Kidney (tissue), 14 donors: Measurements from ENCODE around the gene RANBP1. TPM values are rescaled to one million over a fixed set of nuclear protein-coding genes. Genes with fewer than 3 reads are reported as not detected.

Experiments
- DNase-seq, 5 donors: peaks; one replicate each; pipeline ENCODE4 v3.0.0-alpha.2; 2013 to 2020
- FAIRE-seq: peaks from 2 replicates; lab custom pipeline; 2012; peaks lifted over from hg19 to GRCh38; lab: Jason Lieb, UNC
- H3K27ac ChIP-seq, 2 donors: one replicate each; pipeline ENCODE4 v1.7.0; 2013; ENCODE audit warnings: low read depth in 2 of 2, low read length in 2 of 2, inconsistent platforms in 1 of 2
- H3K27me3 ChIP-seq: one replicate; pipeline ENCODE4 v1.7.1; 2013; ENCODE audit warnings: low read length, inconsistent platforms; ENCODE audit not compliant: control insufficient read depth, insufficient read depth
- H3K36me3 ChIP-seq, 3 donors: one replicate each; pipeline versions ENCODE4 v1.7.0 to v1.7.1; 2013; ENCODE audit warnings: low read length in 3 of 3, control low read depth in 1 of 3, inconsistent platforms in 1 of 3; ENCODE audit not compliant: insufficient read depth in 3 of 3, control insufficient read depth in 2 of 3
- H3K4me1 ChIP-seq, 3 donors: one replicate each; pipeline versions ENCODE4 v1.7.0 to v1.7.1; 2013; ENCODE audit warnings: low read length in 3 of 3, inconsistent platforms in 1 of 3, low read depth in 1 of 3; ENCODE audit not compliant: control insufficient read depth in 2 of 3, insufficient read depth in 2 of 3
- H3K4me3 ChIP-seq, 3 donors: one replicate each; pipeline versions ENCODE4 v1.7.0 to v1.8.1; 2013; ENCODE audit warnings: low read length in 3 of 3, control low read depth in 1 of 3, inconsistent platforms in 1 of 3
- H3K9ac ChIP-seq, 3 donors: one replicate each; pipeline versions ENCODE4 v1.7.0 to v1.7.1; 2013; ENCODE audit warnings: low read length in 3 of 3, control low read depth in 1 of 3, inconsistent platforms in 1 of 3
- H3K9me3 ChIP-seq, 3 donors: one replicate each; pipeline versions ENCODE4 v1.7.0 to v1.7.1; 2013; ENCODE audit warnings: low read length in 3 of 3, control low read depth in 1 of 3, inconsistent platforms in 1 of 3; ENCODE audit not compliant: control insufficient read depth in 2 of 3, insufficient read depth in 1 of 3
- CTCF ChIP-seq: IDR thresholded peaks from 3 replicates; pipeline ENCODE4 v1.5.1; 2012; ENCODE audit warnings: mild to moderate bottlenecking, moderate library complexity, borderline replicate concordance; ENCODE audit not compliant: insufficient read depth; ENCODE audit errors: extremely low read depth
- intact Hi-C: fragments of 100-400 bp; cut with DNase I; formaldehyde crosslinking; loops from one replicate; pipeline ENCODE4 v1.11.1; 2022
- polyA plus RNA-seq: library from polyadenylated mRNA; stranded (reverse); fragments of 350-450 nt; fragmentation: Illumina TruSeq; extraction: RNeasy Lipid Tissue Mini Kit (QIAGEN cat#74804); gene quantifications from one replicate; pipeline ENCODE4 v1.2.3, GENCODE V29; 2014; ENCODE audit warnings: low read depth, low replicate concordance; ENCODE audit not compliant: insufficient read depth
- total RNA-seq: library from RNA; stranded (reverse); fragmentation: NEBNext Ultra II Directional; extraction: Animal tissue kit (Norgen Biotek cat#: 25700); gene quantifications from one replicate; pipeline ENCODE4 v1.2.1, GENCODE V29; 2021
- donor health status: control.
- donor health status: control.
- donor health status: control.
- donor health status: control.
- donor health status: control.
- donor health status: DM: yes; HTN: yes; CAD: no.
- donor health status: Normal renal cell carcinoma (clear cell type).

Gene RANBP1
- total and polyA plus RNA-seq, 2 donors from 2014 or later: 67.2 to 80.5 TPM

- Histone ChIP-seq H3K4me1 (peaks cover 0 to 39% (median 7%) of the 10 kb centered on the region in 3 donors), H3K9me3 (no peaks in the 10 kb centered on the region), H3K9ac (no peak overlapping the region), H3K36me3 (peaks cover 0 to 4% (median 0%) of the 10 kb centered on the region in 3 donors), H3K4me3 (no peak overlapping the region), H3K27ac (no peak overlapping the region), H3K27me3 (no peaks in the 10 kb centered on the region)
- FAIRE-seq (no peak), DNase-seq (no peak)
- no peak for TF ChIP-seq CTCF
- intact Hi-C loops: no loop called here
These were observed 21.9 kb downstream of the RANBP1 start for GRCh38 chr22:20137671-20138416.

GRCh38 chr22:20138417-20138738 lies 22.5 kb downstream of the RANBP1 start:
- Histone ChIP-seq H3K27ac (no peak overlapping the region), H3K9me3 (no peaks in the 10 kb centered on the region), H3K4me3 (no peak overlapping the region), H3K36me3 (peaks cover 0 to 4% (median 0%) of the 10 kb centered on the region in 3 donors), H3K27me3 (no peaks in the 10 kb centered on the region), H3K9ac (no peak overlapping the region), H3K4me1 (peaks cover 0 to 35% (median 7%) of the 10 kb centered on the region in 3 donors)
- no peak for TF ChIP-seq CTCF
- no peak for FAIRE-seq
- intact Hi-C loops: no loop called here
- no peak for DNase-seq

- peaks cover 0 to 33% (median 7%) of the 10 kb centered on the region in 3 donors for H3K4me1 ChIP-seq
- H3K27ac ChIP-seq: no peak overlapping the region
- no peak for FAIRE-seq
- H3K27me3 ChIP-seq: no peaks in the 10 kb centered on the region
- no peaks in the 10 kb centered on the region for H3K9me3 ChIP-seq
- DNase-seq: no peak
- H3K36me3 ChIP-seq: peaks cover 0 to 4% (median 0%) of the 10 kb centered on the region in 3 donors
- intact Hi-C loops: no loop called here
- H3K4me3 ChIP-seq: no peak overlapping the region
- no peak overlapping the region for H3K9ac ChIP-seq
- TF ChIP-seq CTCF: no peak
These were observed 23.0 kb downstream of the RANBP1 start for GRCh38 chr22:20138868-20139267.
